NOMO-1 treated with dmso at 0.1 percent for 144 hours (cell line): ENCODE measurements around the gene SYNPO2L.
"Not testable (repeated sequence)": the region's sequence is repeated elsewhere in the genome, so short reads cannot be mapped to it uniquely, and the experiment has no call there.

ENCODE experiments used
- DNase-seq: peaks from one replicate; lab custom pipeline; 2025; ENCODE audit not compliant: unreplicated experiment; lab: John Stamatoyannopoulos, UW

SYNPO2L gene, protein sequence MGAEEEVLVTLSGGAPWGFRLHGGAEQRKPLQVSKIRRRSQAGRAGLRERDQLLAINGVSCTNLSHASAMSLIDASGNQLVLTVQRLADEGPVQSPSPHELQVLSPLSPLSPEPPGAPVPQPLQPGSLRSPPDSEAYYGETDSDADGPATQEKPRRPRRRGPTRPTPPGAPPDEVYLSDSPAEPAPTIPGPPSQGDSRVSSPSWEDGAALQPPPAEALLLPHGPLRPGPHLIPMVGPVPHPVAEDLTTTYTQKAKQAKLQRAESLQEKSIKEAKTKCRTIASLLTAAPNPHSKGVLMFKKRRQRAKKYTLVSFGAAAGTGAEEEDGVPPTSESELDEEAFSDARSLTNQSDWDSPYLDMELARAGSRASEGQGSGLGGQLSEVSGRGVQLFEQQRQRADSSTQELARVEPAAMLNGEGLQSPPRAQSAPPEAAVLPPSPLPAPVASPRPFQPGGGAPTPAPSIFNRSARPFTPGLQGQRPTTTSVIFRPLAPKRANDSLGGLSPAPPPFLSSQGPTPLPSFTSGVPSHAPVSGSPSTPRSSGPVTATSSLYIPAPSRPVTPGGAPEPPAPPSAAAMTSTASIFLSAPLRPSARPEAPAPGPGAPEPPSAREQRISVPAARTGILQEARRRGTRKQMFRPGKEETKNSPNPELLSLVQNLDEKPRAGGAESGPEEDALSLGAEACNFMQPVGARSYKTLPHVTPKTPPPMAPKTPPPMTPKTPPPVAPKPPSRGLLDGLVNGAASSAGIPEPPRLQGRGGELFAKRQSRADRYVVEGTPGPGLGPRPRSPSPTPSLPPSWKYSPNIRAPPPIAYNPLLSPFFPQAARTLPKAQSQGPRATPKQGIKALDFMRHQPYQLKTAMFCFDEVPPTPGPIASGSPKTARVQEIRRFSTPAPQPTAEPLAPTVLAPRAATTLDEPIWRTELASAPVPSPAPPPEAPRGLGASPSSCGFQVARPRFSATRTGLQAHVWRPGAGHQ

DNA sequence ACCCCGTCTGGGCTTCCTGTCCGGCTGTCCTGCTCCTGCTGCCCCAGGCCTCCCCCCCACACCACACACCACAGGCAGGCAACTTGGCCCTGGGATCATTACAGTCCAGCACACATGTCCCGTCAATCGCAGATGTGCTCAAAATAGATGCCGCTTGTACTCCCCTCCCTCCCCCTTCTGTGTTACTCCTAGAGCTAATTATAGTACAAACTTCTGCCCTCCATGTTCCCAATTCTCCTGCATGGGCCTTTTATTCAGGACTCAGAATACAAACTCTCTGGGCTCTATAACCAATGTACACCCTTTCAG lies at the start of gene SYNPO2L:
Gene SYNPO2L (minus strand): TSS at position 40 of the 309 bp plus-strand sequence. CDS start 107 bp downstream, outside the sequence.
- DNase-seq: no peak

DNA sequence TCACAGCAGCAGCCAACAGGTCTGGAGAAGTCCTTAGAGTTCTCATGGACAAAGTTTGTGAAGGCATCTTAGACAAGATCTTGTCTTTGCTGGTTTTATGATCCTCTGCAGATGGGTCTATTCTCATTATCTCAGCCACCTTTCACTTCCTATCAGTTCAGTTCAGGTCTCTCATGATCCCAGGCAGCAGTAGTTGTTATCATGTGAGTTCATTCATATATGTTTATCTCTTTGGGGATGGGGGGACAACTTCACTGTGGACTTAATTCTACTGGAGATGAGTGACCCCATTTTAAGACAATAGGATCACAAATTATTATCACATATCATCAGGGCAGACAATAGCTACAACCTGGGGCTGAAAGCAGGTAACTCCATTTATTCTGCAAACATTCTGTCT lies 48.1 kb upstream of the SYNPO2L start:
- DNase-seq: not testable (repeated sequence)

DNA sequence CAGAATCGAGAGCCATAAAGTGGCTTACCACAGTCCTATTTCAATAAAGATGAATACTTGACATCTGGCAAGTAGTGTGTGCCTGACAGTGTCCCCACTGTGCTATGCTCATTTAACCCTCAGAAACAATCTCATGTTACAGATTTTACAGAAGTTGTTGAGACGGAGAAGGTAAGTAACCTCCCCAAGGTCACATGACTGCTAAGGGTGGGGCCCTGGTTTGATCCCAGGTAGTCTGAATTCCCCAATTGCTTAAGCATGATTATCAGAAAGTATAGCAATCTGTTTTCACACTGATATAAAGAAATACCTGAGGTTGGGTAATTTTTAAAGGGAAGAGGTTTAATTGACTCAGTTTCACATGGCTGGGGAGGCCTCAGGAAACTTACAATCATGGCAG lies 43.0 kb upstream of the SYNPO2L start:
- DNase-seq: not testable (repeated sequence)

DNA sequence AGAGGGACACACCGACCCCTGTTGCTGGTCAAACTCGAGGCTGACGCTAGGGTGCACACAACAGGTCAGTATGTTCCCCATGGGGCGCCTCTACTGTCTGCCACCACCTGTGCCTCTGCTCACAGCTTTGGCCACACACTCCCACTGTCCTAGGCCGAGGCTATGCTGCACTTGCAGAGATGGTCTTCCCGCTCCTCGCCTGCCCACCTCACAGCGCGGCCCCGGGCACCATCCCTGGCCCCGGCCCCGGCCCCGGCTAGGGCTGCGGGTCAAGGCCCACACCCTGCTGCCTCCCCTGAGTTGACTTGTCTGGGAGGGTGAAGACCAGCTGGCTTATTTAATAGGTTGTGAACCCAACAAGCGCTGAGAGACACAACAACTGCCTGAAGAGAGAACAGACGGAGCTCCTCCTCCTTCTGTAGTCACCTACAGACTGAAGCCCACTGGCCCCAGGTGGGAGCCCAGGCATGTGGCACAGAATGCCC lies 41.9 kb upstream of the SYNPO2L start, which contains the start of gene AGAP5:
Gene AGAP5 (minus strand): TSS at position 435 of the 485 bp plus-strand sequence. CDS start 354 bp downstream, at position 81.
- DNase-seq: not testable (repeated sequence)

DNA sequence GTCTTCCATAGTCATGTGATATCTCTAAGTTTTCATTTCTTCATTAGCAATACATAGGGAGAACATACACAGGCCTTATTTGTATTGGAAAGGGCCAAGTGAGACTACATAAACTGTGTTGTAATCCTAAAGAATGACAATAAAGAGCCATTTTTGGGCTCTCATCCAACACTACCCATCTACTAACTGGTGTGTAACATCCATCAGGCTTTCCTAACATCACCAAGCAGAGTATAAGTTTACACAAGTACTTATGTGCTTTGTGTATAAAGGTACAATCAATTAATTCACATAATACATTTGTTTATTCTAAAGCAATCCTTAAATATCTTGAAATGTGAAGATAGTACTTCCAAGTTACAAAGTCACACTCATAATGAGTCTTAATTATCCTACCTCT lies 39.5 kb upstream of the SYNPO2L start:
- DNase-seq: not testable (repeated sequence)

DNA sequence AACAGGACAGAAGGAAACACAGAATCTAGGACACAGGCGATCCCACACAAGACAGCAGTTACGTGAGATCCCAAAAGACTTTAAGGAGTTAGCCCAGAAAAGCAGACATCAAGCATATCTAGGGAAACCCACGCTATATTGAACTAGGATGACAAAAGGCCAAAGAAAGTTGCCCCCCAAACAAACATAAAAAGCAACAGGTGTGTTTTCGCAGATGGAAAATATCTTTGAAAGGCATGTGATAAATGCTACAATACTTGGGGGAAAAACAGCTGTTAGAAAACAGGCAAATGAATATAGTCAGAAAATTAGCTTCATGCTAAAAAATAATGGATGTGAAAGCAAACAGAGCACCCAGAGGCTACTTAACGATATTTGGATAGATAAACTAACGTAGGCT lies 34.9 kb upstream of the SYNPO2L start:
- not testable (repeated sequence) for DNase-seq

DNA sequence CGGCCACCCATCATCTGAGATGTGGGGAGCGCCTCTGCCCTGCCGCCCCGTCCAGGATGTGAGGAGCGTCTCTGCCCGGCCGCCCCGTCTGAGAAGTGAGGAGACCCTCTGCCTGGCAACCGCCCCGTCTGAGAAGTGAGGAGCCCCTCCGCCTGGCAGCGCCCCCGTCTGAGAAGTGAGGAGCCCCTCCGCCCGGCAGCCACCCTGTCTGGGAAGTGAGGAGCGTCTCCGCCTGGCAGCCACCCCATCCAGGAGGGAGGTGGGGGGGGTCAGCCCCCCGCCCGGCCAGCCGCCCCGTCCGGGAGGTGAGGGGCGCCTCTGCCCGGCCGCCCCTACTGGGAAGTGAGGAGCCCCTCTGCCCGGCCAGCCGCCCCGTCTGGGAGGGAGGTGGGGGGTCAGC lies 33.8 kb upstream of the SYNPO2L start:
- not testable (repeated sequence) for DNase-seq

DNA sequence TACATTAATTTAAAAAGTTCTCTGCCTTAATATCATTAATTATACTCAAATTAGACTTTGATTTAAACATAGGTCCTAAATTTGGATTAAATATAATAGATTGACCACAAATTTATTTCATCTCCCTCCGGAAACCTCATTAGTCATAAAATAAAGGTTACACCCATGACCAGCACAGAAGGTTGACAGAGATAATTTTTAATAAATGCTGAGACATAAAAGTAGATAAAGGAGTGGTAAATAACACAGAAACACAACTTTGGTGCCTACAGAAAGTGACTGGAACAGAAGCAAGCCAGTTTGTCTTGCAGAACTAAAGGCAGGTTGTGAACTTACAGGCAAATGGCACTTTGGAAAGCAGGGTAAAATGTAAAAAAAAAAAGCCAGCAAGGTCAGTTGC lies 31.8 kb upstream of the SYNPO2L start:
- not testable (repeated sequence) for DNase-seq

DNA sequence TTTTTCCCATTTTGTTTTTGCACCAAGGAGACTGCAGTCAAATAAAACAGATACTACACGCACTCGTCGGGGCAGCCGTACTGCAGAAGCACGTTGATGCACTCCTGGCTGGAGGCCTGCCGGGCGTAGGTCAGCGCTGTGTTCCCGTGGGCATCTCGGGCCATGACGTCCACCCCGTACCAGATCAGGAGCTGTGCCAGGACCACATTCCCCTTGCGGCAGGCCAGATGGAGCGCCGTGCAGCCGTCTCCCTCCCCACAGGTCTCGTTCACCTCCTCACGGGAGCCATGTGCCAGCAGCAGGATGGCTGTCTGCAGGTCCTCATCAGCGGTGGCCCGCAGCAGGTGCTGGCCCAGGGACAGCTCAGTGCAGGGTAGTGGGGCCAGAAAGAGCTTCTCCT lies 18.7 kb upstream of the SYNPO2L start:
- not testable (repeated sequence) for DNase-seq

DNA sequence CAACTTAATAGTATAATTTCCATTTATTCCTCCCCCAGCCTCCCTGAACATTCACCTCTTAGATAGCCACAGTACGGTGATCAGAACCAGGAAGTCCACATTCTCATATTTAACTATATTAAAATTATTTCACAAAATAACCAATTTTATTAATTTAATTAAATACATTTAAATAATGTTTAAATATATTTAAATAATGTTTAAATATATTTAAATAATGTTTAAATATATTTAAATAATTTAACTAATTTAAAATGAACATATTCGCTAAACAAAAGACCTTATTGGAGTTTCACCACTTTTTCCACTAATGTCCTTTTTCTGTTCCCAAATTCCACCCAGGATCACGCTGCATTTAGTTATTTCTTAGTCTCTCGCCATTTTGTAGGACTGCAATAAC lies 12.5 kb upstream of the SYNPO2L start:
- not testable (repeated sequence) for DNase-seq

DNA sequence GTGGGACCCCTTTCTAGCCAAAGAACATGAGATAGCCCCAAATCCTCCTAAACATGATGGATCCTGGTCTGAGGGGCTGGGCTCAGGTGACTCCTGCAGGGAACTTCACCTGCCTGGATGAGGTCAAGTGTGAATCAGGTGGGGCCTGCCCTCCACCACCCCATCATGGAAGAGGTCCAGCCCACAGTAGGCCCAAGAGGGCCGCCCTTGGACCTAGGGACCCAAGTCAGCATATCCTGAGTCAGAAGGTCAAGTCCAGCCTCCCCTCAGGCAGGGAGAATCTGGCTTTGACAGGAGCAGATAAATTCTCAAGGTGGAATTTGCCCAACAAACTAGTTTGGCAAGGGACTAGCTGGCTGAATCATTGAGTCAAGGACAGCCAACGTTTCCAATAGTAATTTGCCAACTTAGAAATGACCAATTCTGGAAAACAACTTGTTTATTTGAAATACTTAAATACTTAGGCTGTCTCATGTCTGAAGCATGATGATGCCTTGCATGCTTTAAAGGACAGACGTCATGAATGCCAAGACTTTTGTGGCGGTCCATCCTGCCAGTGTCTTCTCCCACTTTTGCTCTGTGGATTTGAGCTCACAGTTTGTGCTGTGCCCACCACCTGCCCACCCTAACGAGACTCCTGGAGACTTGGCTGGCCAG lies 10.5 kb upstream of the SYNPO2L start:
- DNase-seq: not testable (repeated sequence)

DNA sequence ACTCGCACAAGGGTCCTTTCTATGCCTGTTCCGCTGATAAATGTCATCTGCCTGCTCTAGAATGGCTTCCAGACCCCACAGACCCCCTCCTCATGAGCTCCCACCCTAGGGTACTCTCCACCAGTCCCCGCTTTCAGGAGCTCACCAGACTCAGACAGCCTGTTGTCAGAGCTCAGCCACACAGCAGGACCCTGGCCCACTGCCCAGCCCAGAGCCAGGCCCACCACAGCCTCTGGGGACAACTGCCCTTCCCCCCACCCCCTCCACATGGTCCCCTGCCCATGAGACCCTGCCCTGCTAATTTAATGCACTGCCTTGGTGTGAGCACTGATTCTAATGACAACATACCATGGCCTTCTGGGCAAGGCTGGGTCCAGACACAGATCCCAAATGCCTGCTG lies 9.8 kb upstream of the SYNPO2L start:
- not testable (repeated sequence) for DNase-seq

DNA sequence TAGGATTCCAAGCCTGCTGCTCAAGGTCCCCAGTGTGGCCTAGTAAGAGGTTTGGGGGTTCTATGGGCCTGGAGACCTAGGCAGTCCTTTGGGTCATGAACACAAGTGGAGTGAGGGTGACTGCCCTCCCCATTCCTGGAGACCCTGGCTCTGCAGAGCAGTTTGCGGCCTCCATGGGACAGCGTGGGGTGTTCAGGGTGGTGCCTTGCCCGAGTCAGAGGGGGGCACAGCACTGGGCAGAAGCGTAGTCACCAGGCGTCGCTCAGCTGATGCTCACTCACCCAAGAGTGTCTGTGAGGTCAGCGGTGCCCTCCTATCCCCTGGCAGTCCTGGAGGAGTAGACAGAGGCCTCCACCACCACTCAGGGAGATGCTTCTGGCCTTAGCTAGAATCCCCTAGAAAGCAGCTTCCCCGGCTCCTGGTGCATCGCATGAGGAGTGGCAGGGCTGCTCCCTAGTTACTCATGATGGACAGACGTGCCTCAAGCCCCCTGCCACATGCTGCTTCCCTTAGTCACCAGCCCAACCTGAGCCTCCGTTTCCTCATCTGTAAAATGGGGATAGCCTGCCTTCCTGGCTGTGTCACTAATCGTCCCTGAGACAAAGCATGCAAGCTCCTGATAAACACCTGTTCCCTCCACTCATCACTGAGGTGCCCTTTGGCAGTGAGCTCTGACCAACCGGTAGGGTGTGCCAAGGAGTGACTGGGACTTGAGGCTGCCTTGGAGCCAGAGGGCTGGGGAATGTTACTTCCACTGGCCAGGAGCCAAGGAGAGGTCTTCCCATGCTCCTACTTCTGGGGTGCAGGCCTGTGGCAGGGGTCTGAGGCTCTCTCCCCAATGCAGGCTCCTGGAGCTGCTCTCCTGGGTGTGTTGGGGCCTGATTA lies 8.6 kb upstream of the SYNPO2L start:
- DNase-seq: not testable (repeated sequence)

DNA sequence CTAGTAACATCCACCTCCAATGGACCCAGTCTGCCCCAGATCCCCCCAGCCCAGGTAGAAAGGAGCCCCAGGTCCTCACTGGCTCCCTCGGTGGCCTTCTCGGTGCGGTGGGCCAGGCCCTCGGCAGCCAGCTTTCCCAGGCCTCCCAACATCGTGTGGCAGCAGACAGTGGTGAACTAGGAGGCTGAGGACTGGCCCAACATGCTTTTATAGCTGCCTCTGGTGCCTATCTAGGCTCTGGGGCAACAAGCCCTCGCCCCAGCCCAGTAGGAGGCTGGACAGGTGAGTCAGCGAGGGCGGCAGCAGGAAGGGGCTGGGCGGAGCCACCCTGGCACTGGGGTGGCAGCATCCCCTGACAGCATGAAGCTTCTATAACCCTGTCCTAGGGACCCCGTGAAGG lies 7.8 kb upstream of the SYNPO2L start:
- DNase-seq: not testable (repeated sequence)

DNA sequence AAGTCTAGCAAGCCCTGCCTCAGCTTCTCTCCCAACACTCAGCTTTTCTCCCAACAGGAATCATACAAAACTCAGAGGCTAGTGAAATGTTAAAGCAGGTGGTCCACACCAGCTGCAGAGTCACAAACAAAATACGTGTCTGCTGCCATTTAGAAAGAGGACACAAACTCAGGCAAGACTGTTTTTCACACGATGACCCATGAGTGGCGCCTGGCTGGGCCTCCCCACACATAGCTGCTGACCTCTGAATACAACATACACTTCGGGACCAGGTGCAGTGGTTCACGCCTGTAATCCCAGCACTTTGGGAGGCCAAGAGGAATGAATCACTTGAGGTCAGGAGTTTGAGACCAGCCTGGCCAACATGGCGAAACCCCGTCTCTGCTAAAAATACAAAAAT lies 6.9 kb upstream of the SYNPO2L start:
- DNase-seq: not testable (repeated sequence)

DNA sequence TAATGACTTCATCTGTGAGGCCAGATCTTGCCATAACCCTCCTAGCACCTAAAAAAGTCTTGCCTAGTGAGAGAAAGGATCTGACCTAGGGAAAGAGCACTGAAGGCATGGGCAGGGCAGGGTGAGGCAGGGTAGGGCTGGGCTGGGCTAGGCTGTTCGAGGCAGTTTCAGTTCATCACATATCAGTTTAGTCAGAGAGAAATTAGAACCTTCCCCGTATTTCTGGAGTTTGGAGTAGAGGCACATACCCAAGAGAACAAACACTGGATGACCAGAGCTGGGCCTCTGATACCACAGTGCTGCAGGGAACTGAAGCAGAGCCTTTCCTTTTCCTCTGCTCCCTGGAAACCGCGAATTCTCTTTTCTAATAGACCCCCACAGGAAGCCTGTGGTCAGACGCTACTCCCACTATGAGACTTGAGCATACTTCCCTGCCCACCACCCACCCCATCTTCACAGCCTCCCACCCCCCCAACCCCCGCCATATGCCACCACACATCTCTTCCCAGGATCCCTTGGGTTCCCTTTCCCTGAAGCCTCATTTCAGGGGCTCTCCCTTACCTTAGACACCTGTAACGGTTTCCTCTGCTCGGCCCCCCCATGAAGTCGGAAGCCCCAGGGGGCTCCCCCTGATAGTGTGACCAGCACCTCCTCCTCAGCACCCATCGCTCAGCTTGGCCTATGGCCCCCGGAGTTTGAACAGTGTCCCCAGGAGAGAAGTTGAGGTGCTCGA lies 406 bp downstream of the SYNPO2L start:
- DNase-seq: no peak

DNA sequence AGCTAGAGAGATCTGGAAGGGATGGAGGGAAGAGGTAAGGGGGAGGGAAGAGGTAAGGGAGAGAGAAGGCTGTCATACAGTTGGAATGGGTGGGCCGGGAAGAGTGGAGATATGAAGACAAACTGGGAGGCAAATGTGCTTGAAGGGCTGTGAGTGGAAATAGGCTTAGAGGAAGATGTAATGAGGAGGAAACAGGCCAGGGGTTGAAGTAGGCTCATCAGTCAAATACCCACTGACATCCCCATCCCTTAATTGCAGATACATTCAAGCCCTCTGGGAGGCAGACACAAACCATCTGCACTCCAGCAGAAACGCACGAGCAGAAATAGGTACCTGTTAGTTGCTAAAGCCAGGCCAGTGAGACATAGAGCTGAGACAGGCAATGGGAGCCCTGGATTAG lies 2.1 kb downstream of the SYNPO2L start:
- DNase-seq: peak; percentile 23

DNA sequence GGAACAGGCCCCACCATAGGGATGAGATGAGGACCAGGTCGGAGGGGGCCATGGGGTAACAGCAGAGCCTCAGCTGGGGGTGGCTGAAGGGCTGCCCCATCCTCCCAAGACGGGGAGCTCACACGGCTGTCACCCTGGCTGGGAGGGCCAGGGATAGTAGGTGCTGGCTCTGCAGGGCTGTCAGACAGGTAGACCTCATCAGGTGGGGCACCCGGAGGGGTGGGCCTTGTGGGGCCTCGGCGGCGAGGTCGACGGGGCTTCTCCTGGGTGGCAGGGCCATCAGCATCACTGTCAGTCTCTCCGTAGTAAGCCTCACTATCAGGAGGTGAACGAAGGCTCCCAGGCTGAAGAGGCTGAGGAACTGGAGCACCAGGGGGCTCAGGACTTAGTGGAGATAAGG lies 2.6 kb downstream of the SYNPO2L start:
- no peak for DNase-seq
